Body of pancreas (tissue), 4 donors: Measurements from ENCODE around the gene ADD1. TPM values are rescaled to one million over a fixed set of nuclear protein-coding genes. Genes with fewer than 3 reads are reported as not detected.

Experiments used
- ATAC-seq: fragments of 150-250 bp; one replicate; pipeline ENCODE4 v1.9.1; 2016
- DNase-seq, 4 donors: peaks; one replicate each; pipeline ENCODE4 v3.0.0-alpha.2; 2019
- H3K27ac ChIP-seq, 4 donors: fragments of 200-600 bp; sonication (generic); 1 replicate in 3 of 4; 2 replicates in 1 of 4; pipeline versions ENCODE4 v1.5.1 to v1.6.1; 2016 to 2019; ENCODE audit warnings: mild to moderate bottlenecking in 1 of 4, mixed read lengths in 1 of 4, moderate library complexity in 1 of 4
- H3K27me3 ChIP-seq, 2 donors: fragments of 200-600 bp; sonication (generic); one replicate each; pipeline ENCODE4 v1.6.0; 2016; ENCODE audit warnings: mild to moderate bottlenecking in 1 of 2
- H3K36me3 ChIP-seq, 2 donors: fragments of 200-600 bp; sonication (generic); replicated peaks in 1 of 2; 2 replicates each; pipeline ENCODE4 v1.5.1; 2016; ENCODE audit warnings: low read depth in 2 of 2; ENCODE audit not compliant: insufficient read depth in 1 of 2
- H3K4me1 ChIP-seq: fragments of 200-600 bp; sonication (generic); one replicate; pipeline ENCODE4 v1.6.0; 2016
- H3K4me3 ChIP-seq, 2 donors: fragments of 200-600 bp; sonication (generic); 1 replicate in 1 of 2; 2 replicates in 1 of 2; pipeline ENCODE4 v1.5.1; 2016 to 2019
- H3K9me3 ChIP-seq, 3 donors: fragments of 200-600 bp; sonication (generic); 1 replicate in 2 of 3; 2 replicates in 1 of 3; pipeline ENCODE4 v1.5.1; 2016
- POLR2A ChIP-seq, 3 donors: fragments of 450-650 bp; IDR thresholded peaks; one replicate each; pipeline ENCODE4 v1.6.1; 2016; ENCODE audit warnings: antibody characterized with exemption in 3 of 3, mild to moderate bottlenecking in 2 of 3
- WGBS, 2 donors: methylation state at CpG; one replicate each; pipeline ENCODE4 v1.1.5; 2017; 5-methylcytosine and 5-hydroxymethylcytosine counted together
- intact Hi-C: fragments of 100-400 bp; cut with DNase I; formaldehyde crosslinking; loops from one replicate; pipeline ENCODE4 v1.15.1; 2023
- total RNA-seq, 2 donors: library from RNA; depleted of rRNA; stranded (reverse); fragments of >200 nt; gene quantifications; one replicate each; pipeline ENCODE4 v1.1.0, GENCODE V29; 2016
- TF ChIP-seq, protein P1 (sequence below), 7 experiments: fragments of 450-650 bp in 4 of 7; fragments of 200-600 bp in 3 of 7; sonication (generic) in 3 of 7; IDR thresholded peaks; one replicate each; pipeline ENCODE4 v1.5.1; 2016 to 2019; ENCODE audit warnings: antibody characterized with exemption in 7 of 7

ADD1 gene
- total RNA-seq, 2 donors from 2014 or later = 84.1 to 266 TPM

DNA sequence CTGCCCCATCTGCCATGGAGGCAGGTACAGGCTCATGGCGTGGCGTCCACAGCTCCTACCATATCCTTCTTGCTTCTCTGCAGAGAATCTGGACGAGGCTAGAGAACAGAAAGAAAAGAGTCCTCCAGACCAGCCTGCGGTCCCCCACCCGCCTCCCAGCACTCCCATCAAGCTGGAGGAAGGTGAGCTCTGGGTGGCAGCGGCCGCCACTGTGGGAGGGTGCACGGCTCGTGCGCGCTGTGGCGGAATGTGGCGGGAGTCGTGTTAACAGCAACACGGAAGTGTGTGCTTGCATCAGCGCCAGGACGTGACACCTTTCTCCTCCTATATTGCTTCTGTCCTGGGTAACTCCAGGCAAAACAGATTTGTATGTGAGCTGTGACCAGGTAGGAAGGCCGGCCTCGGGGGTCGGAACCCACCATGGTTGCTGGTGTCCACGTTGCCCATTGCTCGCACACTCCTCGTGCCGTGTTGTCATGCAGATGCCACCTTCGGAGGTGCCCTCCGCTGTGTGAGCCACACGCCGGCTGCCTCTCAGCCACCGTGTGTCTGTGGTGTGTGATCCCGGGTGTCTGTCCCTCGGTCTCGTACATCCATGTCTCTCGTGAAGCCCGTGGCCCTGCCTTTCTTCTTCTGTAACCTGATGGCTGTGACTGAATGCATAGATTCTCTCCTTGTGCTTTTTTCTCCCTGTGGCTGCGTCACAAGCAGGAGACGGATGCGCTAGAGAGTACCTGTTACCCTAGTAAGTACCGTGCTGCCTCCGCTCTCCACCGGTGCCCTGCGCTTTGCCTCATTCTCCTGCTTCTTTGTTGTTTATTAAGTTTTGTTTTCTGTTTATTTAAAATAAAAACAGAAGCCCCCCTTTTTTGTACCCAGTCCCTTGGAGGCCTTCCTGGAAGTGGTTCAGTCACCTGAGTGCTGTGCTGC lies 82.6 kb downstream of the ADD1 start:
- intact Hi-C loops = no loop called here

DNA sequence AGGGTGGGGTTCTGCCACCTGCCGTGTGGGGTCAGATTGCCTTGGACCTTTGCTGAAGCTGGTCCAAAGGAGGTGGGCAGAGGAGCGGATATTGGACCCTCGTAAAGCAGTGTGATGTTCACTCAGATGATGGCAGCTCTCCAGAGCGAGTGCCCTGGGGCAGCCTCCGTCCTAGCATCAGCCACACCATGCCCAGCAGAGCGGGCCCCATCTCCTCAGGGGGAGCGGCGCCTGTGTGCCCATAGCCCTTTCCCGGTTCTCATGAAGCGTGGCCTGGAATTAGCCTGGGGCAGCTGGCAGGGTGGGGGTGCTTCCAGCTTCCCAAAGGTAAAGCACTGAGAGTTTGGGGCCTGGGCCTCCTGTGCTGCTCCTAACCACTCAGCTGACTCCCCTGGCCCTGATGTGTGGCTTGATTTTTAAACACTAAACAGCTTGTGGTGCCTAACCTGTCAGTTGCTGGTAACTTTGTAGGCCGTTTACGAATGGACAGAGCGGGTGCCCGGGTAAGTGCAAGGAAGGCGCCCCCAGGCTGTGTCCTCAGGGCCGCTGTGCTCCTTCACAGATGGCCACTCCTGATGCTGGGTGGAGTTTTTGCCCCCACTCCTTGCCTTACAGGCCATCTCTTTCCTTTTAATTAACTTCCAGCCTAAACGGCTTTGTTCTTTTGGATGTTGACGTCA lies 83.5 kb downstream of the ADD1 start:
- no peak overlapping the region for H3K27ac ChIP-seq
- intact Hi-C loops = no loop called here
- H3K27me3 ChIP-seq = no peaks in the 10 kb centered on the region
- peak in 2 of 4 donors; percentile 8 to 10 for DNase-seq
- H3K36me3 ChIP-seq = peaks cover 0 to 10% of the 10 kb centered on the region in 2 donors
- H3K9me3 ChIP-seq = no peaks in the 10 kb centered on the region
- ATAC-seq = no peak
- TF ChIP-seq POLR2A (IDR thresholded peaks at IDR 0.05) = no peak
- TF ChIP-seq, protein P1, sequence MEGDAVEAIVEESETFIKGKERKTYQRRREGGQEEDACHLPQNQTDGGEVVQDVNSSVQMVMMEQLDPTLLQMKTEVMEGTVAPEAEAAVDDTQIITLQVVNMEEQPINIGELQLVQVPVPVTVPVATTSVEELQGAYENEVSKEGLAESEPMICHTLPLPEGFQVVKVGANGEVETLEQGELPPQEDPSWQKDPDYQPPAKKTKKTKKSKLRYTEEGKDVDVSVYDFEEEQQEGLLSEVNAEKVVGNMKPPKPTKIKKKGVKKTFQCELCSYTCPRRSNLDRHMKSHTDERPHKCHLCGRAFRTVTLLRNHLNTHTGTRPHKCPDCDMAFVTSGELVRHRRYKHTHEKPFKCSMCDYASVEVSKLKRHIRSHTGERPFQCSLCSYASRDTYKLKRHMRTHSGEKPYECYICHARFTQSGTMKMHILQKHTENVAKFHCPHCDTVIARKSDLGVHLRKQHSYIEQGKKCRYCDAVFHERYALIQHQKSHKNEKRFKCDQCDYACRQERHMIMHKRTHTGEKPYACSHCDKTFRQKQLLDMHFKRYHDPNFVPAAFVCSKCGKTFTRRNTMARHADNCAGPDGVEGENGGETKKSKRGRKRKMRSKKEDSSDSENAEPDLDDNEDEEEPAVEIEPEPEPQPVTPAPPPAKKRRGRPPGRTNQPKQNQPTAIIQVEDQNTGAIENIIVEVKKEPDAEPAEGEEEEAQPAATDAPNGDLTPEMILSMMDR (IDR thresholded peaks at IDR 0.05) = no peak
- H3K4me1 ChIP-seq = peaks cover 26% of the 10 kb centered on the region
- no peak overlapping the region for H3K4me3 ChIP-seq
- WGBS, 2 donors = 93 to 96% methylated on average over 18 of the region's 18 CpGs

More for the DNA sequence above, 82.6 kb downstream of the ADD1 start:
- Histone ChIP-seq H3K27ac (no peak overlapping the region), H3K36me3 (peaks cover 0 to 10% of the 10 kb centered on the region in 2 donors), H3K27me3 (no peaks in the 10 kb centered on the region), H3K4me1 (peaks cover 21% of the 10 kb centered on the region), H3K4me3 (no peak overlapping the region), H3K9me3 (no peaks in the 10 kb centered on the region)
- ATAC-seq = no peak
- DNase-seq = peak in 1 of 4 donors; percentile 10
- WGBS, 2 donors = 93 to 94% methylated on average over 34 to 41 of the region's 41 CpGs
- TF ChIP-seq, protein P1 (IDR thresholded peaks at IDR 0.05) = no peak
- no peak for TF ChIP-seq POLR2A (IDR thresholded peaks at IDR 0.05)

DNA sequence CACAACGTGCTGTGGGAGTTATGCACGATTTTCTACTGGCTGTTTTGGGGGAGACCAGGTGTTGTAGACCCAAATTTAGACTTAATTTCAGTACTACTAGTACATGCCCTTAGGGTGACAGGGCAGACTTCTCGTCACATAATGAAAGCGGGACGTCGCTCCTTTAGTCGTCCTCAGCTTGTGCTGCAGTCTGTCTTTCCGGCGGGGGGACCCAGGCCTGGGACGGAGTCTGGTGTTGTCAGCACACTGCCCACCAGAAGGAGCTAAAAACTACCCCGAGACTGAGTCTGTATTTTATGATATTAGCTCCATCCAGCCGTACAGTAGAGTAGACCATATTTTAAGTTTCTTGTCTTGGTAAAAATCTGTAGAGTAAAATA lies 84.0 kb downstream of the ADD1 start:
- no peaks in the 10 kb centered on the region for H3K9me3 ChIP-seq
- H3K27me3 ChIP-seq = no peaks in the 10 kb centered on the region
- H3K27ac ChIP-seq = no peak overlapping the region
- WGBS, 2 donors = 90 to 91% methylated on average over 12 of the region's 12 CpGs
- H3K4me3 ChIP-seq = no peak overlapping the region
- peak in 2 of 4 donors; percentile 8 to 11 for DNase-seq
- peaks cover 0 to 10% of the 10 kb centered on the region in 2 donors for H3K36me3 ChIP-seq
- H3K4me1 ChIP-seq = peaks cover 31% of the 10 kb centered on the region
- no peak for TF ChIP-seq POLR2A (IDR thresholded peaks at IDR 0.05)
- TF ChIP-seq, protein P1 (IDR thresholded peaks at IDR 0.05) = no peak
- no peak for ATAC-seq
- intact Hi-C loops = no loop called here

DNA sequence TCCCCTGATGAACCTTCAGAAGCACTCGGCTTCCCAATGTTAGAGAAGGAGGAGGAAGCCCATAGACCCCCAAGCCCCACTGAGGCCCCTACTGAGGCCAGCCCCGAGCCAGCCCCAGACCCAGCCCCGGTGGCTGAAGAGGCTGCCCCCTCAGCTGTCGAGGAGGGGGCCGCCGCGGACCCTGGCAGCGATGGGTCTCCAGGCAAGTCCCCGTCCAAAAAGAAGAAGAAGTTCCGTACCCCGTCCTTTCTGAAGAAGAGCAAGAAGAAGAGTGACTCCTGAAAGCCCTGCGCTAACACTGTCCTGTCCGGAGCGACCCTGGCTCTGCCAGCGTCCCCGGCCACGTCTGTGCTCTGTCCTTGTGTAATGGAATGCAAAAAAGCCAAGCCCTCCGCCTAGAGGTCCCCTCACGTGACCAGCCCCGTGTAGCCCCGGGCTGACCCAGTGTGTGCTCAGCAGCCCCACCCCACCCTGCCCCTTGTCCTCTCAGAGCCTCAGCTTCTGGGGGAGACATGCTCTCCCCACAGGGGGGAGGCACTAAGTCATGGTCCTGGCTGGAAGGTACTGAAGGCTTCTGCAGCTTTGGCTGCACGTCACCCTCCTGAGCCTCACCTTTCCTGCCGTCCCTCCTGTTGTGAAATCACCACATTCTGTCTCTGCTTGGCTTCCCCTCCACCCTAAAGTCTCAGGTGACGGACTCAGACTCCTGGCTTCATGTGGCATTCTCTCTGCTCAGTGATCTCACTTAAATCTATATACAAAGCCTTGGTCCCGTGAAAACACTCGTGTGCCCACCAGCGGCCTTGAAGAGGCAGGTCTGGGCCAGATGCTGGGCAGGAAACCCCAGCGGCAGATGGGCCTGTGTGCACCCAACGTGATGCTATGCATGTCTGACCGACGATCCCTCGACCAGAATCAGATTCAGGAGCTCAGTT lies 84.9 kb downstream of the ADD1 start:
- H3K27ac ChIP-seq = no peak overlapping the region
- intact Hi-C loops = no loop called here
- H3K9me3 ChIP-seq = no peaks in the 10 kb centered on the region
- ATAC-seq (no peak), DNase-seq (peak in 2 of 4 donors; percentile 8 to 10)
- H3K4me3 ChIP-seq = no peak overlapping the region
- TF ChIP-seq, protein P1 (IDR thresholded peaks at IDR 0.05) = no peak
- TF ChIP-seq POLR2A (IDR thresholded peaks at IDR 0.05) = no peak
- peaks cover 39% of the 10 kb centered on the region for H3K4me1 ChIP-seq
- H3K36me3 ChIP-seq = peaks cover 0 to 10% of the 10 kb centered on the region in 2 donors
- 88 to 93% methylated on average over 25 to 31 of the region's 32 CpGs for WGBS, 2 donors
- no peaks in the 10 kb centered on the region for H3K27me3 ChIP-seq
